Gastrocnemius medialis (tissue), 4 donors: ENCODE measurements around the gene KLHL25.

Experiments
- CTCF ChIP-seq, 5 experiments: fragments of 450-650 bp in 3 of 5; fragments of 200-600 bp in 2 of 5; sonication (generic) in 2 of 5; IDR thresholded peaks in 4 of 5; conservative IDR thresholded peaks in 1 of 5; 1 replicate in 4 of 5; 2 replicates in 1 of 5; pipeline ENCODE4 v1.5.1; 2016 to 2019; ENCODE audit warnings: antibody characterized with exemption in 5 of 5, mild to moderate bottlenecking in 3 of 5, moderate library complexity in 3 of 5
- POLR2A ChIP-seq, 2 donors: fragments of 450-650 bp; IDR thresholded peaks; one replicate each; pipeline ENCODE4 v1.6.1; 2017; ENCODE audit warnings: antibody characterized with exemption in 2 of 2, mild to moderate bottlenecking in 2 of 2, moderate library complexity in 2 of 2

- TF ChIP-seq POLR2A (IDR thresholded peaks at IDR 0.05) (peak in 1 of 2 donors; percentile 46), CTCF (IDR thresholded peaks at IDR 0.05 in 4 of 5, conservative IDR thresholded peaks at IDR 0.05 in 1 of 5) (no peak)
Measured at GRCh38 chr15:85793641-85794597, 806 bp downstream of the KLHL25 start.
